CD4-positive, alpha-beta memory T cell (primary cell): Measurements from ENCODE around the gene VSTM2B. TPM values are rescaled to one million over a fixed set of nuclear protein-coding genes. Genes with fewer than 3 reads are reported as not detected.

Source experiments
- CTCF ChIA-PET: fragments of 350-600 bp; sonication (Branson Sonifier 250); formaldehyde crosslinking; loops from one replicate; lab custom pipeline; 2021; ENCODE audit warnings: inconsistent platforms; ENCODE audit not compliant: partially characterized antibody; lab: Charles Lee
- POLR2A ChIA-PET: fragments of 350-600 bp; sonication (Branson Sonifier 250); formaldehyde crosslinking; loops from one replicate; lab custom pipeline; 2021; ENCODE audit not compliant: partially characterized antibody; lab: Charles Lee
- DNase-seq, 5 donors: peaks; one replicate each; pipeline versions ENCODE4 v3.0.0 to v3.0.0-alpha.2; 2020 to 2022; ENCODE audit warnings: mixed read lengths in 1 of 5
- H3K27ac ChIP-seq: one replicate; pipeline ENCODE4 v1.7.0; 2013; ENCODE audit warnings: low read depth, low read length
- H3K27me3 ChIP-seq: 2 replicates; pipeline ENCODE4 v1.7.0; 2013; ENCODE audit warnings: mild to moderate bottlenecking, low read length, moderate library complexity; ENCODE audit not compliant: insufficient read depth
- H3K36me3 ChIP-seq: 2 replicates; pipeline ENCODE4 v1.7.0; 2013; ENCODE audit warnings: mild to moderate bottlenecking, low read length, moderate library complexity; ENCODE audit not compliant: insufficient read depth
- H3K4me1 ChIP-seq: 2 replicates; pipeline ENCODE4 v1.7.0; 2013; ENCODE audit warnings: mild to moderate bottlenecking, low read length, moderate library complexity; ENCODE audit not compliant: insufficient read depth
- H3K4me3 ChIP-seq, 2 donors: one replicate each; pipeline ENCODE4 v1.7.0; 2013; ENCODE audit warnings: low read length in 2 of 2, mild to moderate bottlenecking in 1 of 2
- H3K9me3 ChIP-seq, 2 donors: one replicate each; pipeline ENCODE4 v1.7.0; 2013; ENCODE audit warnings: low read length in 2 of 2, control low read depth in 1 of 2; ENCODE audit not compliant: control insufficient read depth in 1 of 2
- H3K27ac Mint-ChIP-seq, 7 donors: one replicate each; pipeline ENCODE4 v1.8.0; 2020 to 2021; ENCODE audit warnings: mixed read lengths in 7 of 7, mild to moderate bottlenecking in 6 of 7, inconsistent platforms in 3 of 7, moderate library complexity in 3 of 7
- H3K27me3 Mint-ChIP-seq, 2 donors: one replicate each; pipeline ENCODE4 v1.8.0; 2020 to 2021; ENCODE audit warnings: mixed read lengths in 2 of 2
- H3K36me3 Mint-ChIP-seq, 2 donors: one replicate each; pipeline ENCODE4 v1.8.0; 2020 to 2021; ENCODE audit warnings: mixed read lengths in 2 of 2, inconsistent platforms in 1 of 2, mild to moderate bottlenecking in 1 of 2
- H3K4me1 Mint-ChIP-seq, 4 donors: one replicate each; pipeline ENCODE4 v1.8.0; 2020 to 2021; ENCODE audit warnings: mixed read lengths in 4 of 4, mild to moderate bottlenecking in 1 of 4
- H3K4me3 Mint-ChIP-seq, 8 donors: one replicate each; pipeline ENCODE4 v1.8.0; 2020 to 2021; ENCODE audit warnings: mixed read lengths in 8 of 8, mild to moderate bottlenecking in 7 of 8, moderate library complexity in 6 of 8, inconsistent platforms in 3 of 8
- H3K9me3 Mint-ChIP-seq, 8 donors: one replicate each; pipeline ENCODE4 v1.8.0; 2020 to 2021; ENCODE audit warnings: mixed read lengths in 8 of 8, mild to moderate bottlenecking in 5 of 8, inconsistent platforms in 3 of 8, moderate library complexity in 1 of 8
- intact Hi-C: fragments of 100-400 bp; cut with micrococcal nuclease; formaldehyde crosslinking; loops from one replicate; pipeline ENCODE4 v1.15.1; 2023
- polyA plus RNA-seq, 2 donors: library from polyadenylated mRNA; unstranded; fragments of 300-500 nt; fragmentation: Illumina TruSeq; gene quantifications; one replicate each; pipeline ENCODE4 v1.2.3, GENCODE V29; 2021
- total RNA-seq, 2 experiments: library from RNA; stranded (reverse); gene quantifications; one replicate each; pipeline ENCODE4 v1.2.3, GENCODE V29; 2021

VSTM2B gene
- total and polyA plus RNA-seq, 4 experiments from 2014 or later = not detected

GRCh38 chr19:29488316-29488715 is 37.5 kb upstream of the VSTM2B start:
- POLR2A ChIA-PET = no interaction called here
- intact Hi-C loops = no loop called here
- H3K27me3 Mint-ChIP-seq = peaks cover 28% of the 10 kb centered on the region in 2 donors

GRCh38 chr19:29489172-29489951 is 36.4 kb upstream of the VSTM2B start:
- H3K27me3 Mint-ChIP-seq = peaks cover 28% of the 10 kb centered on the region in 2 donors
- ChIA-PET CTCF (no interaction called here), POLR2A (interaction anchor here (0.6 kb wide), 1 partner anchor 267 kb away, joined by 3 read pairs; no protein-coding TSS in a partner anchor)
- H3K4me3 Mint-ChIP-seq = no peak overlapping the region
- Histone ChIP-seq H3K4me3 (no peak overlapping the region), H3K27ac (no peak overlapping the region), H3K27me3 (no peaks in the 10 kb centered on the region), H3K9me3 (no peaks in the 10 kb centered on the region), H3K36me3 (no peaks in the 10 kb centered on the region), H3K4me1 (no peaks in the 10 kb centered on the region)
- no peaks in the 10 kb centered on the region for H3K36me3 Mint-ChIP-seq
- DNase-seq = no peak
- no peak overlapping the region for H3K27ac Mint-ChIP-seq
- intact Hi-C loops = no loop called here
- peaks cover 0 to 2% (median 0%) of the 10 kb centered on the region in 4 donors for H3K4me1 Mint-ChIP-seq
- peaks cover 0 to 6% (median 3%) of the 10 kb centered on the region in 8 donors for H3K9me3 Mint-ChIP-seq

More at GRCh38 chr19:29488316-29488715, 37.5 kb upstream of the VSTM2B start:
- Histone ChIP-seq H3K27ac (no peak overlapping the region), H3K9me3 (no peaks in the 10 kb centered on the region), H3K4me3 (no peak overlapping the region), H3K4me1 (no peaks in the 10 kb centered on the region), H3K36me3 (no peaks in the 10 kb centered on the region), H3K27me3 (no peaks in the 10 kb centered on the region)
- CTCF ChIA-PET = no interaction called here
- DNase-seq = no peak
- H3K4me1 Mint-ChIP-seq = peaks cover 0 to 2% (median 0%) of the 10 kb centered on the region in 4 donors
- no peak overlapping the region for H3K27ac Mint-ChIP-seq
- peaks cover 0 to 6% (median 3%) of the 10 kb centered on the region in 8 donors for H3K9me3 Mint-ChIP-seq
- H3K36me3 Mint-ChIP-seq = no peaks in the 10 kb centered on the region
- no peak overlapping the region for H3K4me3 Mint-ChIP-seq

GRCh38 chr19:29491491-29491890 is 34.3 kb upstream of the VSTM2B start:
- H3K4me3 Mint-ChIP-seq = no peak overlapping the region
- POLR2A ChIA-PET = no interaction called here

GRCh38 chr19:29491995-29492577 is 33.7 kb upstream of the VSTM2B start:
- DNase-seq = no peak
- Mint-ChIP-seq H3K27ac (no peak overlapping the region), H3K36me3 (no peaks in the 10 kb centered on the region), H3K4me3 (no peak overlapping the region), H3K27me3 (peaks cover 21 to 22% of the 10 kb centered on the region in 2 donors), H3K4me1 (peaks cover 0 to 2% (median 0%) of the 10 kb centered on the region in 4 donors), H3K9me3 (peaks cover 0 to 9% (median 3%) of the 10 kb centered on the region in 8 donors)
- Histone ChIP-seq H3K36me3 (no peaks in the 10 kb centered on the region), H3K4me3 (no peak overlapping the region), H3K27me3 (no peaks in the 10 kb centered on the region), H3K9me3 (no peaks in the 10 kb centered on the region), H3K27ac (no peak overlapping the region), H3K4me1 (no peaks in the 10 kb centered on the region)
- intact Hi-C loops = no loop called here
- CTCF ChIA-PET = no interaction called here
- POLR2A ChIA-PET = no interaction called here

More at GRCh38 chr19:29491491-29491890, 34.3 kb upstream of the VSTM2B start:
- no peak for DNase-seq
- H3K36me3 ChIP-seq = no peaks in the 10 kb centered on the region
- H3K4me3 ChIP-seq = no peak overlapping the region
- H3K27ac ChIP-seq = no peak overlapping the region
- Mint-ChIP-seq H3K4me1 (peaks cover 0 to 2% (median 0%) of the 10 kb centered on the region in 4 donors), H3K9me3 (peaks cover 0 to 6% (median 3%) of the 10 kb centered on the region in 8 donors), H3K27me3 (peaks cover 22% of the 10 kb centered on the region in 2 donors), H3K27ac (peak overlapping the region in 1 of 7 donors; percentile 44), H3K36me3 (no peaks in the 10 kb centered on the region)
- H3K9me3 ChIP-seq = no peaks in the 10 kb centered on the region
- CTCF ChIA-PET = no interaction called here
- no peaks in the 10 kb centered on the region for H3K27me3 ChIP-seq
- intact Hi-C loops = no loop called here
- H3K4me1 ChIP-seq = no peaks in the 10 kb centered on the region

- Mint-ChIP-seq H3K27me3 (peaks cover 18 to 19% of the 10 kb centered on the region in 2 donors), H3K36me3 (no peaks in the 10 kb centered on the region), H3K4me1 (peaks cover 0 to 2% (median 0%) of the 10 kb centered on the region in 4 donors), H3K9me3 (peaks cover 0 to 9% (median 3%) of the 10 kb centered on the region in 8 donors), H3K4me3 (no peak overlapping the region), H3K27ac (no peak overlapping the region)
- H3K4me3 ChIP-seq = no peak overlapping the region
- no peak for DNase-seq
- no peaks in the 10 kb centered on the region for H3K9me3 ChIP-seq
- POLR2A ChIA-PET = no interaction called here
- intact Hi-C loops = no loop called here
- no peak overlapping the region for H3K27ac ChIP-seq
- no peaks in the 10 kb centered on the region for H3K27me3 ChIP-seq
- CTCF ChIA-PET = no interaction called here
- no peaks in the 10 kb centered on the region for H3K36me3 ChIP-seq
- H3K4me1 ChIP-seq = no peaks in the 10 kb centered on the region
These were observed 33.0 kb upstream of the VSTM2B start for GRCh38 chr19:29492769-29493168.

- Mint-ChIP-seq H3K27me3 (peaks cover 11 to 18% of the 10 kb centered on the region in 2 donors), H3K27ac (no peak overlapping the region)
- CTCF ChIA-PET = no interaction called here
These were observed 30.7 kb upstream of the VSTM2B start for GRCh38 chr19:29495091-29495490.

GRCh38 chr19:29495901-29496441 is 29.8 kb upstream of the VSTM2B start:
- Histone ChIP-seq H3K27ac (no peak overlapping the region), H3K4me1 (no peaks in the 10 kb centered on the region), H3K4me3 (no peak overlapping the region), H3K27me3 (no peaks in the 10 kb centered on the region), H3K9me3 (no peaks in the 10 kb centered on the region), H3K36me3 (no peaks in the 10 kb centered on the region)
- no peaks in the 10 kb centered on the region for H3K36me3 Mint-ChIP-seq
- DNase-seq = no peak
- intact Hi-C loops = no loop called here
- no peaks in the 10 kb centered on the region for H3K4me1 Mint-ChIP-seq
- ChIA-PET POLR2A (no interaction called here), CTCF (no interaction called here)
- no peak overlapping the region for H3K27ac Mint-ChIP-seq
- H3K9me3 Mint-ChIP-seq = peaks cover 0 to 9% (median 3%) of the 10 kb centered on the region in 8 donors
- H3K27me3 Mint-ChIP-seq = peaks cover 6 to 15% of the 10 kb centered on the region in 2 donors
- no peak overlapping the region for H3K4me3 Mint-ChIP-seq

More at GRCh38 chr19:29495091-29495490, 30.7 kb upstream of the VSTM2B start:
- Histone ChIP-seq H3K36me3 (no peaks in the 10 kb centered on the region), H3K9me3 (no peaks in the 10 kb centered on the region), H3K4me1 (no peaks in the 10 kb centered on the region), H3K4me3 (no peak overlapping the region), H3K27me3 (no peaks in the 10 kb centered on the region), H3K27ac (no peak overlapping the region)
- Mint-ChIP-seq H3K9me3 (peaks cover 0 to 9% (median 3%) of the 10 kb centered on the region in 8 donors), H3K36me3 (no peaks in the 10 kb centered on the region), H3K4me1 (peaks cover 0 to 2% (median 0%) of the 10 kb centered on the region in 4 donors), H3K4me3 (no peak overlapping the region)
- DNase-seq = no peak
- POLR2A ChIA-PET = no interaction called here
- intact Hi-C loops = no loop called here
